Measurements from ENCODE around the gene CIP2A.

Gene CIP2A

GRCh38 chr3:108538083-108538482, 51.2 kb downstream of the CIP2A start:
- Histone ChIP-seq H3K36me3 (ENCODE audit: insufficient read depth, low read length) (no peaks in the 10 kb centered on the region), H3K4me1 (ENCODE audit: control insufficient read depth, insufficient read depth, low read length, unreplicated experiment) (no peaks in the 10 kb centered on the region), H3K4me3 (ENCODE audit: low read depth, low read length) (no peak overlapping the region), H2AFZ (ENCODE audit: low read length, unreplicated experiment) (no peak overlapping the region), H3K27me3 (ENCODE audit: insufficient read depth, low read length) (no peaks in the 10 kb centered on the region), H3K27ac (ENCODE audit: low read depth, low read length) (no peak overlapping the region), H3K79me2 (ENCODE audit: control insufficient read depth, insufficient read depth, low read length, unreplicated experiment) (no peaks in the 10 kb centered on the region)

DNA sequence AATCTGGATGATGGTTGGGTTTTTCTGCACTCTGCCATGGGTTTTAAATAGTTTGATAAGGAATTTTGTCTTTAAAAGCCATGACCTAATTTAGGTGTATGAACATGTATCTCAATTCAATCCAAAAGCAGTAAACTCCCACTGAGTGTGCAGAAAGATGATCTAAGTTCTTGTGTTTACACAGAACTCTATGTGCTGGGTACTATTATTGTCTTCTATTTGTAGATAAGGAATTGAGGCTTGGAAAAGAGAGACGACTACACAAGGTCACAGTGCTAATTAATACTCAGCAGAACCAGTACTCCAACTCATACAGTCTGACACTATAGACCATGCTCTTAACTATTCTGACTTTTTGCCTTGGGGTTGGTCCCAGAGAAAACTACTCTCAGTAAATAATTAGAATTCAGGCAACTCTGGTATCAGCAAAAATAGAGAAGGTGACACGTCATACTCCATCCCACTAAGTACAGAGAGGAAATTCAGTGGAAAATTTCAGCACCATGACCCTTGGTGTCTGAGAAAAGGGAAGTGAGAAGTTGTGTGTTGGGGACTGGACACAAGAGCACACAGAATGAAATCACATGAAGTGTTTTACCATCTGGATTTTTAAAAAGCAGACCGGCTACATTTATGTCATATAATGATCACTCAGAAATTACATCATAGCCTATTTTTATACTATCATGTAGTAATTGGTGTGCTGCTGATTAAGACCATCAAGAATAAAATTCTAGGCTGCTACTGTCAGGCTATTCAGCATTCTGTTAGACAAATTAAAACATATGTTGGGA, 60.6 kb downstream of the CIP2A start:
- Histone ChIP-seq H3K27ac (ENCODE audit: low read depth, low read length) (no peak overlapping the region), H3K79me2 (ENCODE audit: control insufficient read depth, insufficient read depth, low read length, unreplicated experiment) (no peaks in the 10 kb centered on the region), H2AFZ (ENCODE audit: low read length, unreplicated experiment) (no peak overlapping the region), H3K4me1 (ENCODE audit: control insufficient read depth, insufficient read depth, low read length, unreplicated experiment) (no peaks in the 10 kb centered on the region), H3K4me3 (ENCODE audit: low read depth, low read length) (no peak overlapping the region), H3K27me3 (ENCODE audit: insufficient read depth, low read length) (peaks cover 6% of the 10 kb centered on the region; the same call in 1 of the 2 replicates), H3K36me3 (ENCODE audit: insufficient read depth, low read length) (no peaks in the 10 kb centered on the region)

- H2AFZ ChIP-seq (ENCODE audit: low read length, unreplicated experiment): no peak overlapping the region
Measured at GRCh38 chr3:108527817-108528216, 61.4 kb downstream of the CIP2A start.

DNA sequence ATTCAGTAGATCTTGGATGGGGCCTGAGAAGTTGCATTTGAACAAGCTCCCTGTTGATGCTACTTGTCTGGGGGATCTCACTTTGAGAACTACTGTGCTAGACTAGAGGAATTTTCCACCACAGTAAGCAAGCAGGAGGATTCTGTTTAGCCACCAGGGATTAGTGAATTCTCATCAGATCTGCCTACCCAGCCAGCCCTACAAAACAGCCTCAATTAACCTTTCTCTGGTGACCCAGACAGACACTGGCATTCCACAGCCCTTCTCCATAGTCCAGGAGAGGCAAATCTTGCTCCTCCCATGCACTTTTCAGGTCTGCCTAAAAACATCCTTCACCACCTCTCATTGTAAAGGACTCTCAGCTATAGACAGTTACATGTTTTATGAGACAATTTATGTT, 62.1 kb downstream of the CIP2A start:
- Histone ChIP-seq H2AFZ (ENCODE audit: low read length, unreplicated experiment) (no peak overlapping the region), H3K27me3 (ENCODE audit: insufficient read depth, low read length) (peaks cover 6% of the 10 kb centered on the region; the same call in 1 of the 2 replicates), H3K36me3 (ENCODE audit: insufficient read depth, low read length) (no peaks in the 10 kb centered on the region), H3K4me1 (ENCODE audit: control insufficient read depth, insufficient read depth, low read length, unreplicated experiment) (no peaks in the 10 kb centered on the region), H3K4me3 (ENCODE audit: low read depth, low read length) (no peak overlapping the region), H3K27ac (ENCODE audit: low read depth, low read length) (no peak overlapping the region), H3K79me2 (ENCODE audit: control insufficient read depth, insufficient read depth, low read length, unreplicated experiment) (no peaks in the 10 kb centered on the region)

More at GRCh38 chr3:108527817-108528216, 61.4 kb downstream of the CIP2A start:
- H3K27ac ChIP-seq (ENCODE audit: low read depth, low read length): no peak overlapping the region
- peaks cover 6% of the 10 kb centered on the region; the same call in 1 of the 2 replicates for H3K27me3 ChIP-seq (ENCODE audit: insufficient read depth, low read length)
- H3K36me3 ChIP-seq (ENCODE audit: insufficient read depth, low read length): no peaks in the 10 kb centered on the region
- H3K4me3 ChIP-seq (ENCODE audit: low read depth, low read length): no peak overlapping the region
- no peaks in the 10 kb centered on the region for H3K4me1 ChIP-seq (ENCODE audit: control insufficient read depth, insufficient read depth, low read length, unreplicated experiment)
- no peaks in the 10 kb centered on the region for H3K79me2 ChIP-seq (ENCODE audit: control insufficient read depth, insufficient read depth, low read length, unreplicated experiment)

DNA sequence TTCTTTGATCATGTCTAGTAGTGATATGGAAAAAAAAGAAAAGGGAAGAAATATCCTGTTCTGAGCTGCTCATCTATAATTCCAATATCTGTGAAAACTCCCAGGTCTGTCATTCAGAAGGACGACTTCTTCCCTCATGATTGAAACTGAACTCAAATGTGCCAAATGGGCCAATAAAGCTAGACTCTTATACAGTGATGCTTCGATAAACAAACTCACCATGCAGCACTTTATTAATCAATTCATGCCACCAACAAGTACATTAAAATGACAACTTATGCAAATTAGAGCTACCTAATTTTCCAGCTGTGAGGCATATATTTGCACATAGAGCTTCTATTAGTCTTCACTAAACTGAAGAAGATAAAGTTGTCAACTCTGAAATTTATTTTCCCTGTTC, 63.3 kb downstream of the CIP2A start:
- Histone ChIP-seq H3K4me3 (ENCODE audit: low read depth, low read length) (no peak overlapping the region), H3K79me2 (ENCODE audit: control insufficient read depth, insufficient read depth, low read length, unreplicated experiment) (no peaks in the 10 kb centered on the region), H3K27ac (ENCODE audit: low read depth, low read length) (no peak overlapping the region), H2AFZ (ENCODE audit: low read length, unreplicated experiment) (no peak overlapping the region), H3K4me1 (ENCODE audit: control insufficient read depth, insufficient read depth, low read length, unreplicated experiment) (no peaks in the 10 kb centered on the region), H3K36me3 (ENCODE audit: insufficient read depth, low read length) (no peaks in the 10 kb centered on the region), H3K27me3 (ENCODE audit: insufficient read depth, low read length) (peaks cover 6% of the 10 kb centered on the region; the same call in 1 of the 2 replicates)

DNA sequence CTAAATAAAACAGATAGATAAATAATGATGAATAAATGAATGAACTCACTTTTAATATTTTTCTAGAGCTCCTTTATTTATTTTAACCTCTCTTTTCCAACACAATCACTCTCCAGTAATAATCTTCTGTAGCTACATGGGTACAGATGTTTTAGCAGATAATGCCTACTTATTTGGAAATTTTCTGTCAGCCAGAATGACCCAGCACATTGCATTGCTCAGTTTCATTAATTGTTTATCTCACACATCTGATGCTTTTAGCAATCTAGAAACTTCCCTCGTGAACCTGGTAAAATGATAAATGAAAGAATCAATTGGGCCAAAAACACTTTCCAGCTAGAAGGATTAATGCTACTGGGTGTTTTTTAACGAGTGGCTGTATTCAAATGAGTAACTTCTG, 64.0 kb downstream of the CIP2A start:
- no peaks in the 10 kb centered on the region for H3K4me1 ChIP-seq (ENCODE audit: control insufficient read depth, insufficient read depth, low read length, unreplicated experiment)
- H3K4me3 ChIP-seq (ENCODE audit: low read depth, low read length): no peak overlapping the region
- H3K79me2 ChIP-seq (ENCODE audit: control insufficient read depth, insufficient read depth, low read length, unreplicated experiment): no peaks in the 10 kb centered on the region
- peaks cover 6% of the 10 kb centered on the region; the same call in 1 of the 2 replicates for H3K27me3 ChIP-seq (ENCODE audit: insufficient read depth, low read length)
- H2AFZ ChIP-seq (ENCODE audit: low read length, unreplicated experiment): no peak overlapping the region
- no peaks in the 10 kb centered on the region for H3K36me3 ChIP-seq (ENCODE audit: insufficient read depth, low read length)
- no peak overlapping the region for H3K27ac ChIP-seq (ENCODE audit: low read depth, low read length)

GRCh38 chr3:108524537-108524936, 64.7 kb downstream of the CIP2A start:
- Histone ChIP-seq H2AFZ (ENCODE audit: low read length, unreplicated experiment) (no peak overlapping the region), H3K36me3 (ENCODE audit: insufficient read depth, low read length) (no peaks in the 10 kb centered on the region), H3K27me3 (ENCODE audit: insufficient read depth, low read length) (peaks cover 6% of the 10 kb centered on the region; the same call in 1 of the 2 replicates), H3K4me1 (ENCODE audit: control insufficient read depth, insufficient read depth, low read length, unreplicated experiment) (no peaks in the 10 kb centered on the region), H3K79me2 (ENCODE audit: control insufficient read depth, insufficient read depth, low read length, unreplicated experiment) (no peaks in the 10 kb centered on the region), H3K4me3 (ENCODE audit: low read depth, low read length) (no peak overlapping the region), H3K27ac (ENCODE audit: low read depth, low read length) (no peak overlapping the region)

DNA sequence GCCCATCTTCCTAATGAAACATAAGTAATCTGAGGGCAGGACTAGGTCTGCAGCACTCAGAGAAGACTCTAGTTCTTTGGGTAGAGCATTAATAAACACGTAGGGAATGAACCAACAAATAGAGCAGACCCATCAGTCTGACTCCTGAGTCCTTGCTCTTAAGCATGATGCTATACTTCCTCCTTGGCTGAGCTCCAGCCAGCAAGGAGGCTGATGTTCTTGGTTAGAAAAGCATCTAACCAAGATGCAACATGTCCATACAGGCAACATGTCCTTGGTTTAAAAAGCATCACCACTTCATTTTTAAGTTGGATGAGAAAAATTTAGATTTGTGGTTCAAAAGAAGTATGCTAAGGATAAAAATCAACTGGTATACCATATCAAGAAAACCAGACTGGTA, 70.3 kb downstream of the CIP2A start:
- no peak overlapping the region for H3K27ac ChIP-seq (ENCODE audit: low read depth, low read length)
- no peak overlapping the region for H3K4me3 ChIP-seq (ENCODE audit: low read depth, low read length)
- H3K4me1 ChIP-seq (ENCODE audit: control insufficient read depth, insufficient read depth, low read length, unreplicated experiment): no peaks in the 10 kb centered on the region
- no peak overlapping the region for H2AFZ ChIP-seq (ENCODE audit: low read length, unreplicated experiment)
- no peaks in the 10 kb centered on the region for H3K79me2 ChIP-seq (ENCODE audit: control insufficient read depth, insufficient read depth, low read length, unreplicated experiment)
- H3K36me3 ChIP-seq (ENCODE audit: insufficient read depth, low read length): no peaks in the 10 kb centered on the region
- H3K27me3 ChIP-seq (ENCODE audit: insufficient read depth, low read length): 0 out of 2 replicates have a peak, but pooled peaks cover 11% of the 10 kb centered on the region

DNA sequence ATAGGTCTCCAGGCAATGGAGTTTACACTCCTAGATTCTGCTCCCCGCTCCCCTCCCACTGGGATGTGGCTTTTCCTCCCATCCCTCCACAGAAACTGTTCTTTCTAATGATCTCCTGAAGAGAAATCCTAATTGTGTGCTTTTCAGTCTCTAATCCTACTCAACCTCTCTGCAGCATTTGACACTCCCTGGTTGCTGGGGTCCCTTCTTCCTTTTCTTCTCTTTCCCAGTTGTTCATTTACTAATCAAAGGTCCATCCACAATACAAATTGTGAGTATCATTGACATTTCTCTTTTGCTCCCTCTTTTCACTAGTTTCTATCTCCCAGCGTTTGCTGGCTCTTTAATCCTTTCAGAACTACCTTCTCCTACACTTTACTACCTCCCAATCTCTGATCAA, 72.4 kb downstream of the CIP2A start:
- no peak overlapping the region for H3K27ac ChIP-seq (ENCODE audit: low read depth, low read length)
- 0 out of 2 replicates have a peak, but pooled peaks cover 11% of the 10 kb centered on the region for H3K27me3 ChIP-seq (ENCODE audit: insufficient read depth, low read length)
- no peaks in the 10 kb centered on the region for H3K79me2 ChIP-seq (ENCODE audit: control insufficient read depth, insufficient read depth, low read length, unreplicated experiment)
- H3K36me3 ChIP-seq (ENCODE audit: insufficient read depth, low read length): no peaks in the 10 kb centered on the region
- H3K4me3 ChIP-seq (ENCODE audit: low read depth, low read length): no peak overlapping the region
- H2AFZ ChIP-seq (ENCODE audit: low read length, unreplicated experiment): no peak overlapping the region
- no peaks in the 10 kb centered on the region for H3K4me1 ChIP-seq (ENCODE audit: control insufficient read depth, insufficient read depth, low read length, unreplicated experiment)

- no peaks in the 10 kb centered on the region for H3K4me1 ChIP-seq (ENCODE audit: control insufficient read depth, insufficient read depth, low read length, unreplicated experiment)
- no peak overlapping the region for H3K4me3 ChIP-seq (ENCODE audit: low read depth, low read length)
- H3K36me3 ChIP-seq (ENCODE audit: insufficient read depth, low read length): no peaks in the 10 kb centered on the region
- H3K79me2 ChIP-seq (ENCODE audit: control insufficient read depth, insufficient read depth, low read length, unreplicated experiment): no peaks in the 10 kb centered on the region
- H3K27ac ChIP-seq (ENCODE audit: low read depth, low read length): no peak overlapping the region
- H2AFZ ChIP-seq (ENCODE audit: low read length, unreplicated experiment): no peak overlapping the region
- 0 out of 2 replicates have a peak, but pooled peaks cover 11% of the 10 kb centered on the region for H3K27me3 ChIP-seq (ENCODE audit: insufficient read depth, low read length)
Measured at GRCh38 chr3:108513961-108514360, 75.3 kb downstream of the CIP2A start.

DNA sequence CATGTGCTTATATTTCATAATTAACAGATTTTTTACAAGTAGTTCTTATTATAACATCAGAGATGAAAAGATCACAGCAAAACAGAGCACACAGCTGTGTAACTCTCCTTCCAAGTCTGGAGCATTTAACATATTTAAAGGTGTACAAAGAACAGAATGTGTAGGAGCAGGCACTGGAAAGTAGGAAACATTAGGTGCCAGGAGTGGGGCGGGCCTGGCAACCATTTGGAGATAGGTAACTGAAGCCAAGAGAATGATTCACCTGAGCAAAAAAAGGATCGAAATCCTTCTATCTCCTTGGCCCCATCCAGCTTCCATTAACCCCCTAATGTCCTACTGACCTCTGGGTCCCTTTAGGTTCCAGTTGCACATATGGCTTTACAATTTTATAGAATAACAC, 76.6 kb downstream of the CIP2A start:
- Histone ChIP-seq H2AFZ (ENCODE audit: low read length, unreplicated experiment) (no peak overlapping the region), H3K4me1 (ENCODE audit: control insufficient read depth, insufficient read depth, low read length, unreplicated experiment) (no peaks in the 10 kb centered on the region), H3K27me3 (ENCODE audit: insufficient read depth, low read length) (0 out of 2 replicates have a peak, but pooled peaks cover 11% of the 10 kb centered on the region), H3K79me2 (ENCODE audit: control insufficient read depth, insufficient read depth, low read length, unreplicated experiment) (no peaks in the 10 kb centered on the region), H3K36me3 (ENCODE audit: insufficient read depth, low read length) (no peaks in the 10 kb centered on the region), H3K4me3 (ENCODE audit: low read depth, low read length) (no peak overlapping the region), H3K27ac (ENCODE audit: low read depth, low read length) (no peak overlapping the region)
